HS-27A (cell line): ENCODE measurements around the gene HAPSTR1.

ENCODE experiments used
- DNase-seq: peaks from one replicate; pipeline ENCODE4 v3.0.0-alpha.2; 2012; ENCODE audit warnings: low read depth, missing footprints

The HAPSTR1 gene

GRCh38 chr16:9124444-9124843, 33.0 kb downstream of the HAPSTR1 start:
- DNase-seq = no peak

DNA sequence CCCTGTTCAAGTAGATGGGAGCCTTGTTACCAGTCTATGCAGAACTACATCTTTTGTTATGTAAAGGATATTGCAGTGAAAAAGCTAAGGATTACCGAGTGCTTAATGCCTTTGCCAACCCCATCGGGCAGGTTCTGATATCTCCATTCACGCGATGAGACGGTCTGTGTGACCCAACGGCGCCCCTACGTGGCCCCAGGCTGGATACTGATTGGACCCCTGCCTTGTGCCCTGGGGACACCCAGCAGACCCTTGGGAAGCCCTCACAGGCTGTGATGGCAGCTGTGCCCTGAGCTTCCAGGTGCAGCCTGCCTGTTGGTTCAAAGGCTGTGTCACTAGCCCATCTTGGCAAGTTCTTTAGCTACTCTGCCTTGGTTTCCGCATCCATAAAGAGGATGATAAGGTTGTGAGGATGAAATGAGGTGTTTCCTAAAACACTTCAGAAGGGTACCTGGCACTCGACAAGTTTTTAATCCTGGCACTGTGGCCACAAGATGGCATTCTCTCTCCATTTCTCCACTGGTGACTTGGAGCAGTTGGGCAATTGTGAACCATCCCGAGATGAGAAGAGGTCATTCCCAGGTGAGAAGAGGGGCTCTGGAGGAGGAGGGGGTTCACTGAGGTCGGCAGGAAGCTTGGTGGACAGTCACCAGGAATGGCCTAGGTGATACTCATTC, 33.6 kb downstream of the HAPSTR1 start:
- no peak for DNase-seq

DNA sequence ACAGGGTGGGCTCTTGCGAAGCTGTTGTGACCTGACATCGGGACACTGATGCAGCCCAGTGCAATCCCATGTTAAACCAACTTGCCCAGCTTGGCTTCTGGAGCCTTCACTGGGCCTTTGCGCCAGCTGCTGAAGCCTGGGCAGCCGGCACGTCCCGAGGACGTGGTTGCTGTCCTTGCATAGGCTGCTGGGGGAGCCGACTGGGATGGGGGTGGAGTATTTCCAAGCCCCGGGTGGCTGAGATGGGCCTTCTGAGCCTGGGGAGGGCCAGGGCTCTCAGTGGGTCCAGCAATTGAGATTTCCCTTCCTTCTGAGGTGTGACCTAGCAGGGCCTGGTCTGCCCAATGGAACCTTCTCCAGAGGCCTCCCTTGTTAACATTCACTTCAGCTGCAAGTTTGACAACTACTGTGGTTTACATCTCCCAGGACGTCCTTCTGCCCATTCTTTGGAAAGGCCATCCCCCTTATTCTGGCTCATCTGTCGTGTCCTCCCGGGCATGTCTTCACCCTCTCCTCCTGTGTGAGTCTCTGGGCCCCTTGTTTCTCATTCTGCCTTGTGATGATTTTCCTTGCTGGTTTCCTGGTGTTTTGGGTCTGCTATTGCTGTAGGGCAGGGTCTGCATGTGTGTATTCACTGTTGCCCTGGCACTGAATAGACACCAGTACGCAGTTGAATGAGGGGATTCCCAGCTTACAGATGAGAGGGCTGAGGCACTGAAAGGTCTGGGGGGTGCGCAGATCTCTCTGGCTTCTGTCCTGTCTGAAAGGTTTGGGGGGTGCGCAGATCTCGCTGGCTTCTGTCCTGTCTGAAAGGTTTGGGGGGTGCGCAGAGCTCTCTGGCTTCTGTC, 34.4 kb downstream of the HAPSTR1 start:
- no peak for DNase-seq

DNA sequence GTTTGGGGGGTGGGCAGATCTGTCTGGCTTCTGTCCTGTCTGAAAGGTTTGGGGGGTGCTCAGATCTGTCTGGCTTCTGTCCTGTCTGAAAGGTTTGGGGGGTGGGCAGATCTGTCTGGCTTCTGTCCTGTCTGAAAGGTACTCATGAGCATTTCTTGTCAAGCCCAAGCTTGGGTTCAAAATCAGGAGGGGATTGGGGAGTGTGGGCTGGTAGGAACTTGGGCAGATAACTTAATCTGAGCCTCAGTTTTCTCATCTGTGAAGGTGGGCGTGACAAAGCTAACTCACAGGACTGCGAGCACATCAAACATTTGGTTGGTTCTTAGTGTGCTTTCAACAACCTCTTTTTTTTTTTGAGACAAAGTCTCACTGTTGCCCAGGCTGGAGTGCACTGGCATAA, 35.2 kb downstream of the HAPSTR1 start:
- DNase-seq = no peak

DNA sequence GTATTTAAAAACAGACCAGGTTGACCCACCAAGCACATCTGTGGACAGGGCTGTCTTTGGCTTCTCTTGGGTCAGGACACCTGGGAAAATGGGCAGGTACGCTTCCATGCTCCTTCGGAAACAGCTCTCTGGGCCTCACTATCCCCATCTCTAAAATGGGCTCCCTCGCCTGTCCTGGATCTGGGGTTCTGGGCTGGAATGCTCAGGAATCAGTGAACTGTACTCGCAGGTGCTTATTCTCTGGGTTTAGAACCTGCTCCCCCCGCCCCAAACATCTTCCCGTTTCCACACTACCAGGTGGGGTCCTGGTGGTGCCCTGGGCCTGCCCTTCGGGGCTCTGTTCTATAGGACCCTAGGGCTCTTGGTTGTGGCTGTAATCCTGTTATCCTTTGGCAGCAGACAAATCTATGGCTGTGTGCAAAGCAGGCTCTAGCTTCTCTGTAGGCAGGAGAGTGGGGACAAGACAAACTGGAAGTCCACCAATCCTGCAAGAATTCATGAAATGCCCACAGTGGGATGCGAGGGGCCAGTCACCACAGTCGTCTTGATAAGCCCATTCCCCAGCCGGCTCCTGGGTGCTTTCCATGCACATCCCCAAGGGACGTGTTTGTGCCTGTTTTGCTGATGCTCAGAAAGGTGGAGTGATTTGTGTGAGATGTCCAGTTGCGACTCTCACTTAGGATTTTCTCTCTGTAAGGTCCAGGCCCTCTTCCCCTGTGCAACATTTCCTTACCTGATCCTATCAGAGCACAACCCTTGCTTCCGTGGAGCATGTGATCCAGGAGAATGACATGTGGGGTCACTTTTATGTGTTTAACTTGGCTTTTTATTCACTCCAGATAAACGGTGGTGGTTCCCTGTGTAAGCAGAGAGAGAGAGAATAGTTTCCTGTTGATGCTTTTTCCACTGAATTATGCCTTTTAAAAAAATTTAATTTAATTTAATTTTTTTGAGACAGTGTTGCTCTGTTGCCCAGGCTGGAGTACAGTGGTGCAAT, 37.2 kb downstream of the HAPSTR1 start:
- no peak for DNase-seq

DNA sequence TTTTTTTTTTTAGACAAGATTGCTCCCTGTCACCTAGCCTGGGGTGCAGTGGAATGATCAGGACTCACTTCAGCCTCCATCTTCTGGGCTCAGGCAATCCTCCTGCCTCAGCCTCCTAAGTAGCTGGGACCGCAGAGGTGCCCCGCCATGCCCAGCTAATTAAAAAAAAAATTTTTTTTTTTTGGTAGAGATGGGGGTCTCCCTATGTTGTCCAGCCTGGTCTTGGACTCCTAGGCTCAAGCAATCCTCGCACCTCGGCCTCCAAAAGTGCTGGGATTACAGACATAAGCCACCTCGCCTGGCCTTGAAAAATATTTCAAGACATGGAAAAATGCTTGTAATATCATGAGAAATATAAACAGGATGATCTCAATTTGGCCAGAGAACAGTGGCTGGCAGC, 42.9 kb downstream of the HAPSTR1 start:
- no peak for DNase-seq

DNA sequence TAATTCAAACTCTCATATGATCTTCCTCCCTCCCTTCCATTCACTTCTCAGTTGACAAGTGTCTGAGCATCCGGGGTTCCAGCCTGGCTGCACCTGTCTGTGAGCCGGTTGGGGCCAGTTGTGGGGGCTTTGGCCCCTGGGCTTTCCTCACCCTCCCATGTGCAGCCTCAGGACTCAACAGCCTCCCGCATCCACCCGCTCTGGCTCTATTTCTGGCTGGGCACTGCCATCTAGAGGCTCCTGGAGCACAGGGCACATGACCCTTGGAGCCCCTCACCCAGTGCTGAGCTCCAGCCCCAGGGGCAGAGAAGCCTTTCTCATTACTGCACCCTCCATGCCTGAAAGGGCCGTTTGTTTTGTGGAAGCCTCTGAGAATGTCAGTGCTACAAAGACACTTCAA, 43.3 kb downstream of the HAPSTR1 start:
- DNase-seq = no peak

- DNase-seq = no peak
These were observed 44.4 kb downstream of the HAPSTR1 start for GRCh38 chr16:9135797-9136196.

GRCh38 chr16:9136596-9136995, 45.2 kb downstream of the HAPSTR1 start:
- no peak for DNase-seq

DNA sequence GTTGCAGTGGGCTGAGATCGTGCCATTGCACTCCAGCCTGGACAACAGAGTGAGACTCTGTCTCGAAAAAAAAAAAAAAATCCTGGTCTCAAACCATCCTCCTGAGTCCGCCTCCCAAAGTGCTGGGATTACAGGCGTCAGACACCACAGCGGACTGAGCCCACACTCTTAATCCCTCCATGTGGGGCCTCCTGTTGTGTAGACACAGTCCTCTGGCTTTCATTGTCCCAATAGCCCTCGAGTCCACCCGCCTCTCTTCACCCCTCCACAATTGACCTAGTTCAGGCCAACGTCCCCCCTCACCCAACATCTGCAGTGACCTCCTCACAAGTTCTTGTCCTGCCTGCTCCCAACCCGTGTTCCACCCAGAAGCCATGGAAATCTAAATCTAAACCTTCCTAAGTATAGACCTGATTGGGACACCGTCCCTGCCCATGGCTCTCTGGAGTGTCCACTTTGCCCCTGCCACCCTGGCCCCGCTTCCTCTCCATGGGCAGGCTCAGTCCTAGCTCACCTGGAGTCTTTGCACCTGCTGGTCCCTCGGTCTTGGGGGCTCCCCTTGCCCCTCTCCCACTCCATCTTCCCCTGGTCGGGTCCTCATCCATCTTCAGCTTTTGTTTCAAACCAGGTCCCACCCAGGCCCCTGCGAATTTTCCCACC, 46.7 kb downstream of the HAPSTR1 start:
- DNase-seq = no peak

GRCh38 chr16:9138731-9139501, 47.5 kb downstream of the HAPSTR1 start:
- DNase-seq = no peak

DNA sequence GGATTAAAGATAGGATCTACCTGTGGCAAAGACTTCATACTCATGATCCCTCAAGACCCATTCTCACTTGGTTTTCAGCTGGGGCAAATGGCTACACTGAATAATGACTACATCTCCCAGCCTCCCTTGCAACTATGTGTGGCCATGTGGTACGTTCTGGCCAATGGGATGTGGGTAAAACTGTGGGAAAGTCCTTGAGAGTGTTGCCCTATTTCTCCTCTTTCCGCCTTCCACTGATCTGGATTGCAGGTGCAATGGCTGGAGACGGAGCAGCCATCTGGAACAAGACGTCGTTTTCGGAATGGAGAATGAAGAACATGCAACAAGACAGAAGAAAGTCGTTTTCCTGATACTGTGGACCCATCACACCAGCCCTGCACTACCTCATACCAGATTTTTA, 48.5 kb downstream of the HAPSTR1 start:
- no peak for DNase-seq
